Omental fat pad (tissue), 4 donors: ENCODE results near the gene RIN3. TPM values are rescaled to one million over a fixed set of nuclear protein-coding genes. Genes with fewer than 3 reads are reported as not detected.

Source experiments
- ATAC-seq: fragments of 150-250 bp; one replicate; pipeline ENCODE4 v1.9.1; 2016; ENCODE audit warnings: mild to moderate bottlenecking, moderate library complexity; ENCODE audit not compliant: low FRiP score
- DNase-seq: peaks from one replicate; pipeline ENCODE4 v3.0.0-alpha.2; 2019; ENCODE audit warnings: low spot score
- total RNA-seq, 4 donors: library from RNA; depleted of rRNA; stranded (reverse); fragments of >200 nt; gene quantifications; one replicate each; pipeline ENCODE4 v1.1.0, GENCODE V29; 2016
- TF ChIP-seq, protein P1 (sequence below), 3 donors: fragments of 450-650 bp; IDR thresholded peaks; one replicate each; pipeline ENCODE4 v1.5.1; 2016 to 2017; ENCODE audit warnings: antibody characterized with exemption in 3 of 3, mild to moderate bottlenecking in 3 of 3, moderate library complexity in 2 of 3

RIN3 gene
- total RNA-seq, 4 donors from 2014 or later: 11.6 to 36.3 (median 20.2) TPM

DNA sequence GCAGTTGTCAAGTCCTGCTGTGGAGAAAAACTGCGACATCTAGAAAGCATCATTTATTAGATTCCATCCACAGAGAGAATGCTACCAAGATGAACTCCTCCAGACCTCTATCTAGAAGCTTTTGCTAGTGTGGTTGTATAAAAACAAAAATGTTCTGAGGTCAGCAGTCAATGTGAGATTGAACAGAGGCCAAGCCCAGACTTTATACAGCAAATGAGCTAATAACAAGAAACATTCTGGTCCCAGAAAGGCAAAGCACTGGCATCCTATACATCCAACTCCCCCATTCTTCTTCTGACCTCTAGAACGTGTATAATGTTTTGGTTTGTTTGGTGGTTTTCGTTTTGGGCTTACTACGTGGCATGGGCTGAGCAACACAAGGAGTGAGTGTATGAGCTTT lies 26.7 kb upstream of the RIN3 start:
- DNase-seq (no peak), ATAC-seq (no peak)
- TF ChIP-seq, protein P1, sequence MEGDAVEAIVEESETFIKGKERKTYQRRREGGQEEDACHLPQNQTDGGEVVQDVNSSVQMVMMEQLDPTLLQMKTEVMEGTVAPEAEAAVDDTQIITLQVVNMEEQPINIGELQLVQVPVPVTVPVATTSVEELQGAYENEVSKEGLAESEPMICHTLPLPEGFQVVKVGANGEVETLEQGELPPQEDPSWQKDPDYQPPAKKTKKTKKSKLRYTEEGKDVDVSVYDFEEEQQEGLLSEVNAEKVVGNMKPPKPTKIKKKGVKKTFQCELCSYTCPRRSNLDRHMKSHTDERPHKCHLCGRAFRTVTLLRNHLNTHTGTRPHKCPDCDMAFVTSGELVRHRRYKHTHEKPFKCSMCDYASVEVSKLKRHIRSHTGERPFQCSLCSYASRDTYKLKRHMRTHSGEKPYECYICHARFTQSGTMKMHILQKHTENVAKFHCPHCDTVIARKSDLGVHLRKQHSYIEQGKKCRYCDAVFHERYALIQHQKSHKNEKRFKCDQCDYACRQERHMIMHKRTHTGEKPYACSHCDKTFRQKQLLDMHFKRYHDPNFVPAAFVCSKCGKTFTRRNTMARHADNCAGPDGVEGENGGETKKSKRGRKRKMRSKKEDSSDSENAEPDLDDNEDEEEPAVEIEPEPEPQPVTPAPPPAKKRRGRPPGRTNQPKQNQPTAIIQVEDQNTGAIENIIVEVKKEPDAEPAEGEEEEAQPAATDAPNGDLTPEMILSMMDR (IDR thresholded peaks at IDR 0.05): no peak

DNA sequence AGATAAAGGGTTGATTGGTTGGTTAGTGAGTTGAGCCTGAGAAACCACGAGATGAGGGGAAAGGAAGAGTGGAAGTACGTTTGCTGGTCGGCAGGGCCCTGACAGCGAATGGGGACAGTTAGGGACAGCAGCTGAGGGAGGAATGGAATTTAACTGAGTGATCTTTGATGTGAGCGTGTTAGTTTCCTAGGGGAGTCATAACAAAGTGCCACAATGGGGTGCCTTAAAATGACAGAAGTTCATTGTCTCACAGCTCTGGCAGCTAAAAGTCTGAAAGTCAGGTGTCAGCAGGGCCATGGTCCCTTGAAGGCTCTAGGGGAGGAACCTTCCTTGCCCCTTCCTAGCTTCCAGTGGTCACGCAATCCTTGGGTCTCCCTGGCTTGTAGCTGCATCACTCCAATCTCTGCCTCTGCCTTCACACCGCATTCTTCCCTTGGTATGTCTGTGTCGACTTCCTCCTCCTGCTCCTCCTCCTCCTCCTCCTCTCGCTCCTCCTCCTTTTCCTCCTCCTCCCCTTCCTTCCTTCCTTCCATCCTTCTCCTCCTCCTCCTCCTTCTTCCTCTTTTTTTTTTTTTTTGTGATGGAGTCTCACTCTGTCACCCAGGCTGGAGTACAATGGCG lies 26.0 kb upstream of the RIN3 start:
- ATAC-seq (no peak), DNase-seq (no peak)
- TF ChIP-seq, protein P1 (IDR thresholded peaks at IDR 0.05): no peak

DNA sequence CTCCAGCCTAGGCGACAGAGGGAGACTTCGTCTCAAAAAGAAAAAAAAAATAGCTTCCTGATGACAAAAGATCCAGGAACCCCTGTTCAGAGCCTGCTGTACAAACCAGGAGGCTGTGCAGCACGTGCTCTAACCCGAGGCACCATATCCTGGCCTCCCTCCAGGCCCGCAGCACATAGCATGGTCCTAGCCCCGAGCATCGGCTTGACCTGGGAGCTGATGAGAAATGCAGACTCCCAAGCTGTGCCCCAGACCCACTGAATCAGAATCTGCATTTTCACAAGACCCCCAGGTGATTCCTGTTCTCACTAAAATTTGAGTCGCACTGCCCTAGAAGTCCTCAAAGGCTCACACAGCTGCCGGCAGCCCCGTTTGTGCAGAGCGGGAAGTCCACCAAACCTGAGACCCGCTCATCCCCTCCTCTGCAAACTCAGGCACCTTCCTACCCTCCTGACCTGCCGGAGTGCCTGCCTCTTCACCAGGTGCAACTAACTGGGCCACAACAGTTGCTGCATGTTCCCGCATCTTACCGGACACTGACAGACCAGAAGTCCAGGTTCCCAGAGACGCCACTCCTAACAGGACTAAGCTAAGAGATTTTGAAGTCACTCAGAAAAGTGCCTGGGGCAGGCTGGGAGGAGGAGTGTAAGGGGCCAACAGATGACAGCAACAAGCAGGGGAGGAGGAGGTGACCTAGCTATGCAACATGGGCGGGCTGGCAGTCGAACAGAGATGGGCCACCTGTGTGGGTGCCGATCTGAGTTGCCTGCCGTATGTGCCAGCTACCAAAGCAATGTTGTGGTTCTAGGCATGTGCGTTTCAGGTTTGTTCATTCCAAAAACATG lies 24.0 kb upstream of the RIN3 start:
- TF ChIP-seq, protein P1 (IDR thresholded peaks at IDR 0.05): no peak
- ATAC-seq (no peak), DNase-seq (no peak)

DNA sequence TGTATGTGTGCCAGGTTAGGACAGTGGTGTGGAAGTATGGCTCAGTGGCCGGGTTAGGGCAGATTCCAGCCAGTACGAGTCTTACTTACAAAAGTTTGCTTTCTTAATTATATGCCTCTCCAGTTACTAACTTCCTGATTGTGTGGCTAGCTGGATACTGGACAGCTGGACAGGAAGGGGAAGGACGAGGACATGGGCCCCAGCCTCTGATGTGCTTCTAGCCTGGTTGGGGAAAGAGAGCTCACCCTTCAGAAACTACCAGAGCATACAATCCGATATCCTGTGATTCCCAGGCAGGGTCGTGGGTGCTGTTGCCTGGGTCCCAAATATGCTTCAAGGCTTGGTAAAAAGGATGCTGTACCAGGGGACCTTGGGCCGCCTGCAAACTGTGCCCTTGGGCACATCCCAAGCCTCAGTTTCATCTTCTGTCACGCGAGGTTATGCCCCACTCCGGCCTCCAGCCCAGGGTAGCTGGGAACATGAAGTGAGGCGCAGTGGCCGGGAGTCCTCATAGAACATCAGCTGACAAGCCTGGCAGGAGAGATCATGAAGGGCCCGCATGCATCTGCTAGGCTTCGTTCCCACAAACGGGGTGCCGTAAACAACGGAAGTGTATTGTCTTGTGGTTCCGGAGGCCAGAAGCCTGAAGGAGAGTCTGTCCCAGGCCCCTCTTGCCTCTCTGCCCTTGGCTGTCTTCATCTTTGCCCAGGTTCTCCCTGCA lies 23.2 kb upstream of the RIN3 start:
- no peak for ATAC-seq
- TF ChIP-seq, protein P1 (IDR thresholded peaks at IDR 0.05): no peak
- DNase-seq: no peak

DNA sequence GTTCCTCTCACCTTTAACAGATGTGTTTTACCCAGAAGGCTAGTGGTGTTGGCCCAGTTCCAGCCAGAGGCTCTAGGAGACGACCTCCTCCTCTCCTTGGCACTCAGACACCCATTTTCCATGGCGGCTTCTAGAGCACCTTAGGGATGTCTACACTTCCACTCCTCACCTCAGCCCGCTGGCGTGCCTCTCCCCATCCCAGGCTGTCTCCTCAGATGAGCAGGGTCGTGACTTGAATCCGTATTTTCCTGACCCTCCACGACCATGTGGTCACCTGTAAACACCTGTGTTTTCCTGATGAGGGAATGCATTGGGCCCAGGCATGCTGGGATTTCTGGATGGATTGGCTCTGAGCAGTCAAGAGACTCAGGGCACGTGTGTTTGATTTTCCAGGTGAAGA lies 21.8 kb upstream of the RIN3 start:
- TF ChIP-seq, protein P1 (IDR thresholded peaks at IDR 0.05): no peak
- DNase-seq (no peak), ATAC-seq (no peak)

DNA sequence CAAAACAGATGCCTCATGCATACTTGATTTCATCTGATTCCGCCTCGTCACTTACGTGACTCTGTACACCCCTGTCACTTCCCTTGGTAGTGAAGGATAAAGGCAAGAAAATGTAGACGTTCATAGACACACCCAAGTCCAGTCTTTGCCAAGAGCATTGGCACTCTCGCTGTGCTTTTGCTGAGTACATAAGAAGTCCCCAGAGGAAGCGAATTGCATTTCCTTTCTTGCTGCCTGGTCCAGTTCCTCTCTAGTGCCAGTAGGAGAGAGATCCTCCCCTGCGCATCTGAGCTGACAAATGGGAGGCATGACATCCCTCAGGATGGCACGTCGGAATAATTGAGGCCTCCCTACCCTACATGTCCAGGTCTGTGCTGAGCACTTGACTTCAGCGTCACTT lies 21.3 kb upstream of the RIN3 start:
- TF ChIP-seq, protein P1 (IDR thresholded peaks at IDR 0.05): no peak
- peak; percentile 26 for ATAC-seq
- DNase-seq: no peak
